Skeletal muscle cell (primary cell): ENCODE measurements around the gene FRS3.

ENCODE experiments used
- DNase-seq: peaks from one replicate; pipeline ENCODE4 v3.0.0-alpha.2; 2010; ENCODE audit warnings: low read depth
- H3K4me3 ChIP-seq: 2 replicates; pipeline ENCODE4 v1.5.1; 2011; ENCODE audit warnings: low read depth, mild to moderate bottlenecking, control low read depth, low read length, moderate library complexity

Gene FRS3

GRCh38 chr6:41732591-41733359 lies 46.9 kb downstream of the FRS3 start:
- no peak overlapping the region for H3K4me3 ChIP-seq
- no peak for DNase-seq

GRCh38 chr6:41732149-41732548 lies 47.6 kb downstream of the FRS3 start:
- DNase-seq, result no peak
- H3K4me3 ChIP-seq, result no peak overlapping the region

DNA sequence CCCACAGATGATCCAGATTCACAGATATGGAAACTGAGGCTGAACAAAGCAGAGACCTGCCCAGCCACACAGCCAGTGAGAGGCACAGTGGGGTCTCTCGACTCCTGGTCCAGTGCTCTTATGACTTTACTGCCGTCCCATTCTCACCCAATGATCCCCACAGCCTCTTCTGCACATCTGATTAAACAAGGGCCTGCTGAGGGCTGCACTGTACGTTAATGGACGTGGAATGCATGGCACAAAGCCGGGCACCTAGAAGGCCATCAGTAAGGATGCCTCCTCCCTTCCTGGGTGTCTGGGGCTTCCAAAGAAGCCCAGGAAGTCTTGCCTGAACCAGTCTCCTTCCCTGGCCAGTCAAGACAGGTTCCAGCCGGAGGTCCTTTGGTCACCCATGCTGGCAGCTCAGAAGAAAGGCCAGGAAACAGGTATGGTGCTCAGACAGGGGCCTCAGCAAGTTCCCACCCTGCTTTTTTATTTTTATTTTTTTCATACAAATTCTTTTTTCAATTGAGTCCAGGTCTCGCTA lies 48.1 kb downstream of the FRS3 start:
- no peak for DNase-seq
- no peak overlapping the region for H3K4me3 ChIP-seq

GRCh38 chr6:41730531-41731436 lies 48.9 kb downstream of the FRS3 start:
- no peak overlapping the region for H3K4me3 ChIP-seq
- DNase-seq, result no peak

DNA sequence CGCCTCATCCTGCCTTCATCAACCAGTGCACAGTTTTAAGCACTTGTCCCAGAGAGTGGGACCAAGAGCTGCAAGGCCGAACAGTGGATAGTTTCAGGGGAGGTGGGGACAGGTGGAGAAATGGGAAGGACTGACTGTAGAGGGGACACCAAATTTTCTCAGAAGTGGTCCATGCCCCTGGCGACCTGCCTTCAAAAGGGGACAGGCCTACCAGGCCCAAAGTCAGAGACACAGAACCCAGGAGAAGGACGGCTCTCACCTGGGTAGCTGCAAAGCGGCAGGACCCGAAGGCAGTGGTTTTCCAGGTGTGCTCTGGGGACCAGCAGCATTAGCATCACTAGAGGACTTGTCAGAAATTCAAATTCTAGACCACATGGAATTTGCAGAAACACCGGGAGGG lies 50.1 kb downstream of the FRS3 start:
- DNase-seq, result no peak
- H3K4me3 ChIP-seq, result no peak overlapping the region

DNA sequence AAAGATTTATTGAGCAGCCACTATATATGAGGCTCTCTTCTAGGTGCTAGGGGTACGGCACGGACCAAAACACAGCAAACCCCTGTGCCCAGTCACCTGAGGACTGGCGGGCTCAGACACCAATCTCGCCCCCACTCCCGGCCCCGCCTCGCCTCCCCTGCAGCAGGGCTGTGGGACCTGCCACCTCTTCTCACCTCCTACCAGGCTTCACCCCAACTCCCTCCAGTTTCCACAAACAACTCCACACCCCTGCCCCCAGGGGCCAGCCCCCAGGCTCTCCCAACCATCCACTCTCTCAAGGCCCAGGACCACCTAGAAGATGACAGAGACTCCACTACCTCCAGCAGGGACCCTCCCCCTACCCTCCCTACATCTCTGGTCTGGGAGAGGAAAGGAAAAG lies 50.7 kb downstream of the FRS3 start:
- no peak for DNase-seq
- no peak overlapping the region for H3K4me3 ChIP-seq

GRCh38 chr6:41728073-41728936 lies 51.4 kb downstream of the FRS3 start:
- DNase-seq, result no peak
- no peak overlapping the region for H3K4me3 ChIP-seq

GRCh38 chr6:41727705-41728072 lies 52.0 kb downstream of the FRS3 start:
- DNase-seq, result no peak
- no peak overlapping the region for H3K4me3 ChIP-seq

- no peak for DNase-seq
- H3K4me3 ChIP-seq, result no peak overlapping the region
Observed at GRCh38 chr6:41726876-41727275, 52.8 kb downstream of the FRS3 start.

GRCh38 chr6:41724586-41725501 lies 54.9 kb downstream of the FRS3 start:
- no peak overlapping the region for H3K4me3 ChIP-seq
- no peak for DNase-seq

DNA sequence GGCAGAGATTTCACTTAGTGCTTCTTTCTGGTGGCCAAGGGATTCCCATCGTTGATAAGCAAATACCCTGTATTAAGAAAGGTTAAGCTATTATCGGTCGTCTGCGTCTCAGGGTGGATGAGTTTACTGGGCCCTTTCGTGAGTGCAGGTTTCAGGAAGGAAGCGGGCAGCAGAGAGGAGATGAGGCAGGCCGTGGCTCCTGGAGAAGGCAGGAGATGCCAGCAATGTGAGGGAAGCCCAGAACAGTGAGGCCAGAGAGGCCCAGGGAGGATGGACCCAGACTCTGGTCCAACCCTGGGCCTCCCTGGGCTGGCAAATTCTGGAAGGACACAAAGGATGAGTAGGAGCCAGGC lies 55.5 kb downstream of the FRS3 start:
- H3K4me3 ChIP-seq, result no peak overlapping the region
- DNase-seq, result no peak

- no peak overlapping the region for H3K4me3 ChIP-seq
- peak; percentile 73 for DNase-seq
Observed at GRCh38 chr6:41723530-41724227, 56.0 kb downstream of the FRS3 start.

- no peak for DNase-seq
- no peak overlapping the region for H3K4me3 ChIP-seq
Observed at GRCh38 chr6:41722969-41723529, 56.7 kb downstream of the FRS3 start.

DNA sequence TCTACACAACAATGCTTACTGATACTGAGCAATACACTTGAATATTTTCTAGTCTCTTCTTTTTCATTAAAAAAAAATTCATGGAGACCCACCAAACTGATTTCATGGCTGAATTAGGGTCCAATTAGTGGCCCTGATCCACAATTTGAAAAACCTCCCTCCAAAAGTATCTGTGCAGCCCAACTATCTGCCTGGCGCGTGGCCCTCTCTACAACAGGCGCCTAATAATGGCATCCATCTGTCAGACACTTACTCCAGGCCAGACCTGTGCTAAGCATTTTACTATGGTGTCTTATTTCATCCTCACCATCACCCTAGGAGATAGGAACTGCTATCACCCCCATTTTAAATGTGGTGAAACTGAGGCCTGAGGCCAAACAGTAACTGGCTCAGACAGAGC lies 58.3 kb downstream of the FRS3 start:
- H3K4me3 ChIP-seq, result no peak overlapping the region
- DNase-seq, result no peak

DNA sequence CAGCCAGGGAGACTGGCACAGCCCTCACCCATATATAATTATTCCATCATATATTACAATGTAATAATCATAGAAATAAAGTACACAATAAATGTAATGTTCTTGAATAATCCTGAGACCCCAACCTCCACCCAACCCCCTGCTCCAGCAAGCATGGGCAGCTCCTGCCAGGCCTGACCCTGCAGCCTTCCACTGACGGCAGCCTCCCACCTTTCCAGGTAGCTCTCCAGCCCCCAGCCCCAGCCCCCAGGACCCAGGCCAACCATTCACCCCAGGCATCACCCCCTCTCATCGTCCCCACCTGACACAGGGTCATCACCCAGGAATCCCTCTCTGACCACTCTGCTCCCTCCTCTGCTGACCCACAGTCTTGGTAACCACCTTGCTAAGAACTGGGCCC lies 58.9 kb downstream of the FRS3 start:
- H3K4me3 ChIP-seq, result no peak overlapping the region
- no peak for DNase-seq

- no peak for DNase-seq
- H3K4me3 ChIP-seq, result no peak overlapping the region
Observed at GRCh38 chr6:41720262-41720620, 59.5 kb downstream of the FRS3 start.
